ENCODE results near the gene SFMBT2.

The SFMBT2 gene

GRCh38 chr10:7287377-7287776 is 123.5 kb downstream of the SFMBT2 start:
- no peak for TF ChIP-seq CTCF (conservative IDR thresholded peaks at IDR 0.05; ENCODE audit: control insufficient read depth, insufficient read depth, low read depth, low read length)
- DNase-seq (ENCODE audit: low read depth) = no peak
- H3K4me3 ChIP-seq (ENCODE audit: control insufficient read depth, low read depth, low read length) = no peak overlapping the region

GRCh38 chr10:7285522-7286322 is 125.1 kb downstream of the SFMBT2 start:
- DNase-seq (ENCODE audit: low read depth) = no peak
- TF ChIP-seq CTCF (conservative IDR thresholded peaks at IDR 0.05; ENCODE audit: control insufficient read depth, insufficient read depth, low read depth, low read length) = no peak
- no peak overlapping the region for H3K4me3 ChIP-seq (ENCODE audit: control insufficient read depth, low read depth, low read length)

GRCh38 chr10:7283246-7283645 is 127.6 kb downstream of the SFMBT2 start:
- TF ChIP-seq CTCF (conservative IDR thresholded peaks at IDR 0.05; ENCODE audit: control insufficient read depth, insufficient read depth, low read depth, low read length) = no peak
- DNase-seq (ENCODE audit: low read depth) = no peak
- H3K4me3 ChIP-seq (ENCODE audit: control insufficient read depth, low read depth, low read length) = no peak overlapping the region

- DNase-seq (ENCODE audit: low read depth) = no peak
- TF ChIP-seq CTCF (conservative IDR thresholded peaks at IDR 0.05; ENCODE audit: control insufficient read depth, insufficient read depth, low read depth, low read length) = no peak
- no peak overlapping the region for H3K4me3 ChIP-seq (ENCODE audit: control insufficient read depth, low read depth, low read length)
Observed at GRCh38 chr10:7282457-7282856, 128.4 kb downstream of the SFMBT2 start.

- no peak for DNase-seq (ENCODE audit: low read depth)
- TF ChIP-seq CTCF (conservative IDR thresholded peaks at IDR 0.05; ENCODE audit: control insufficient read depth, insufficient read depth, low read depth, low read length) = no peak
- no peak overlapping the region for H3K4me3 ChIP-seq (ENCODE audit: control insufficient read depth, low read depth, low read length)
Observed at GRCh38 chr10:7281429-7281828, 129.4 kb downstream of the SFMBT2 start.

GRCh38 chr10:7279303-7279702 is 131.5 kb downstream of the SFMBT2 start:
- no peak overlapping the region for H3K4me3 ChIP-seq (ENCODE audit: control insufficient read depth, low read depth, low read length)
- no peak for DNase-seq (ENCODE audit: low read depth)
- TF ChIP-seq CTCF (conservative IDR thresholded peaks at IDR 0.05; ENCODE audit: control insufficient read depth, insufficient read depth, low read depth, low read length) = no peak

Data from fibroblast of mammary gland (primary cell).